ENCODE data around the gene ARFGAP3. TPM values are rescaled to one million over a fixed set of nuclear protein-coding genes. Genes with fewer than 3 reads are reported as not detected.

Gene ARFGAP3
- polyA plus RNA-seq, 1 of the 3 experiments (the other 2 are of a cell fraction): 12.6 TPM

DNA sequence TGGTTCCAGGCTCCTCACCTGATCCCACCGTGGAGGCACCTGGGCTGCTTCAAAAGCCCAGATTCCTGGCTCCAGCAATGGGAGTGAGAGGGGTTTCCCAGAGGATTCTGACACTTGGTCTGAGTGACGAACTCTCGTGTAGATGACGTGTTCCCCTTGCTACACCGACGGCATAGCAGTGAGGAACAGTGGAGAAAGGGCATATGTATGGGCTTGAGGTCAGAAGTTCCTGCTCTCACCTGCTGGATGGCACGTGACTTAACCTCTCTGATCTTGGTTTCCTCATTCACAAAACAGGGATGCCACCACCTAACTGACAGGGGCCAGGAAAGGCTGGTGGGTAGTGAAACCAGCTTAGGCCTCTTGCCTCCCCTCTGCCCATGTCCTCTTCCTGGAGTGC lies 30.0 kb upstream of the ARFGAP3 start:
- no peaks in the 10 kb centered on the region for H3K79me2 ChIP-seq (ENCODE audit: insufficient read depth)
- H3K9ac ChIP-seq: no peak overlapping the region
- no peak overlapping the region for H3K4me3 ChIP-seq (ENCODE audit: low read depth in 2 of 2, low read length in 1 of 2)
- no peak overlapping the region for H2AFZ ChIP-seq (ENCODE audit: low read depth)
- WGBS (ENCODE audit: low lambda C conversion rate): 80% methylated on average over 5 of the region's 7 CpGs
- H3K36me3 ChIP-seq (replicated peaks in 1 of 2; ENCODE audit: control insufficient read depth in 1 of 2, insufficient read depth in 2 of 2, low read length in 1 of 2): peaks cover 0 to 11% of the 10 kb centered on the region in 2 experiments
- H3K9me2 ChIP-seq: no peaks in the 10 kb centered on the region
- no peaks in the 10 kb centered on the region for H4K20me1 ChIP-seq (ENCODE audit: insufficient read depth)
- no peaks in the 10 kb centered on the region for H3K27me3 ChIP-seq (ENCODE audit: insufficient read depth)
- H3K9me3 ChIP-seq: no peaks in the 10 kb centered on the region
- no peaks in the 10 kb centered on the region for H3K4me1 ChIP-seq (ENCODE audit: control insufficient read depth in 1 of 2, insufficient read depth in 2 of 2, low read depth in 1 of 2, low read length in 1 of 2)
- no peak for DNase-seq
- no peaks in the 10 kb centered on the region for H3F3A ChIP-seq (replicated peaks; ENCODE audit: insufficient read depth)
- POLR2A ChIA-PET: no interaction called here
- no peak overlapping the region for H3K4me2 ChIP-seq
- CTCF ChIA-PET: no interaction called here
- no peak overlapping the region for H3K27ac ChIP-seq (ENCODE audit: low read depth in 2 of 2, low read length in 1 of 2)
- TF ChIP-seq, protein P1, sequence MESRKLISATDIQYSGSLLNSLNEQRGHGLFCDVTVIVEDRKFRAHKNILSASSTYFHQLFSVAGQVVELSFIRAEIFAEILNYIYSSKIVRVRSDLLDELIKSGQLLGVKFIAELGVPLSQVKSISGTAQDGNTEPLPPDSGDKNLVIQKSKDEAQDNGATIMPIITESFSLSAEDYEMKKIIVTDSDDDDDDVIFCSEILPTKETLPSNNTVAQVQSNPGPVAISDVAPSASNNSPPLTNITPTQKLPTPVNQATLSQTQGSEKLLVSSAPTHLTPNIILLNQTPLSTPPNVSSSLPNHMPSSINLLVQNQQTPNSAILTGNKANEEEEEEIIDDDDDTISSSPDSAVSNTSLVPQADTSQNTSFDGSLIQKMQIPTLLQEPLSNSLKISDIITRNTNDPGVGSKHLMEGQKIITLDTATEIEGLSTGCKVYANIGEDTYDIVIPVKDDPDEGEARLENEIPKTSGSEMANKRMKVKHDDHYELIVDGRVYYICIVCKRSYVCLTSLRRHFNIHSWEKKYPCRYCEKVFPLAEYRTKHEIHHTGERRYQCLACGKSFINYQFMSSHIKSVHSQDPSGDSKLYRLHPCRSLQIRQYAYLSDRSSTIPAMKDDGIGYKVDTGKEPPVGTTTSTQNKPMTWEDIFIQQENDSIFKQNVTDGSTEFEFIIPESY (IDR thresholded peaks at IDR 0.05; ENCODE audit: borderline replicate concordance, low read depth): no peak
- TF ChIP-seq, protein P2, sequence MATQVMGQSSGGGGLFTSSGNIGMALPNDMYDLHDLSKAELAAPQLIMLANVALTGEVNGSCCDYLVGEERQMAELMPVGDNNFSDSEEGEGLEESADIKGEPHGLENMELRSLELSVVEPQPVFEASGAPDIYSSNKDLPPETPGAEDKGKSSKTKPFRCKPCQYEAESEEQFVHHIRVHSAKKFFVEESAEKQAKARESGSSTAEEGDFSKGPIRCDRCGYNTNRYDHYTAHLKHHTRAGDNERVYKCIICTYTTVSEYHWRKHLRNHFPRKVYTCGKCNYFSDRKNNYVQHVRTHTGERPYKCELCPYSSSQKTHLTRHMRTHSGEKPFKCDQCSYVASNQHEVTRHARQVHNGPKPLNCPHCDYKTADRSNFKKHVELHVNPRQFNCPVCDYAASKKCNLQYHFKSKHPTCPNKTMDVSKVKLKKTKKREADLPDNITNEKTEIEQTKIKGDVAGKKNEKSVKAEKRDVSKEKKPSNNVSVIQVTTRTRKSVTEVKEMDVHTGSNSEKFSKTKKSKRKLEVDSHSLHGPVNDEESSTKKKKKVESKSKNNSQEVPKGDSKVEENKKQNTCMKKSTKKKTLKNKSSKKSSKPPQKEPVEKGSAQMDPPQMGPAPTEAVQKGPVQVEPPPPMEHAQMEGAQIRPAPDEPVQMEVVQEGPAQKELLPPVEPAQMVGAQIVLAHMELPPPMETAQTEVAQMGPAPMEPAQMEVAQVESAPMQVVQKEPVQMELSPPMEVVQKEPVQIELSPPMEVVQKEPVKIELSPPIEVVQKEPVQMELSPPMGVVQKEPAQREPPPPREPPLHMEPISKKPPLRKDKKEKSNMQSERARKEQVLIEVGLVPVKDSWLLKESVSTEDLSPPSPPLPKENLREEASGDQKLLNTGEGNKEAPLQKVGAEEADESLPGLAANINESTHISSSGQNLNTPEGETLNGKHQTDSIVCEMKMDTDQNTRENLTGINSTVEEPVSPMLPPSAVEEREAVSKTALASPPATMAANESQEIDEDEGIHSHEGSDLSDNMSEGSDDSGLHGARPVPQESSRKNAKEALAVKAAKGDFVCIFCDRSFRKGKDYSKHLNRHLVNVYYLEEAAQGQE (IDR thresholded peaks at IDR 0.05; ENCODE audit: low read depth, low read length): no peak
- TF ChIP-seq MEF2A (IDR thresholded peaks at IDR 0.05; ENCODE audit: borderline replicate concordance, low read depth): no peak
- TF ChIP-seq GABPA (IDR thresholded peaks at IDR 0.05; ENCODE audit: low read depth): no peak
- no peak for TF ChIP-seq RAD21 (IDR thresholded peaks at IDR 0.05; ENCODE audit: low read length)
- no peak for TF ChIP-seq ELF1 (IDR thresholded peaks at IDR 0.05)
- no peak for TF ChIP-seq POLR2AphosphoS5 (IDR thresholded peaks at IDR 0.05; ENCODE audit: low read depth, low read length)
- TF ChIP-seq FOXM1 (IDR thresholded peaks at IDR 0.05; ENCODE audit: low read depth): no peak
- no peak for TF ChIP-seq SIN3A (IDR thresholded peaks at IDR 0.05; ENCODE audit: borderline replicate concordance, low read depth, low read length)

DNA sequence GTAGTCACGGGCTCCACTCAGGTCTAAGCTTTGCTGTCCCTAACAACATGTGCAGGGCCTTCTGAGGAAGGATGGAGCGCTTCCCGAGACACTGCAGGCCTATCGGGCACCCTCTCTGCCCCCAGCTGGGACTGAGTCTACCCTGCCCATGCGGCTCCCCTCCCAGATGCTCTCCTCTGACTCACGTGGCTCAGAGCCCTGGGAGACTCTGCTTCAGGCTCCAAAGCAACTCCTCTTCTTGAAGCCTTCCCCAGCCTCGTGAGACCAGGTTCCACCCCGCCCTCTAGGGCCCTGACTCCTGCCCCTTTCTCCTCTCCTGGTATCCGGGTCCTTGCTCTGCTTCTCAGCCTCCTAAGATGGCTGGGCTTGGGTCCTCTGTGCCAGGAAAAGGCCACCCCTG lies 28.4 kb upstream of the ARFGAP3 start:
- no peaks in the 10 kb centered on the region for H3K9me2 ChIP-seq
- no peak overlapping the region for H3K9ac ChIP-seq
- TF ChIP-seq ELF1 (IDR thresholded peaks at IDR 0.05) (no peak), SMC3 (IDR thresholded peaks at IDR 0.05; ENCODE audit: low read depth, low read length) (no peak), CHD2 (IDR thresholded peaks at IDR 0.05; ENCODE audit: low read length, partially characterized antibody) (no peak)
- H2AFZ ChIP-seq (ENCODE audit: low read depth): no peak overlapping the region
- peaks cover 0 to 13% of the 10 kb centered on the region in 2 experiments for H3K36me3 ChIP-seq (replicated peaks in 1 of 2; ENCODE audit: control insufficient read depth in 1 of 2, insufficient read depth in 2 of 2, low read length in 1 of 2)
- CTCF ChIA-PET: interaction anchor here (0.6 to 1.9 kb wide), 2 partner anchors 18 to 226 kb away, joined by 3 to 5 read pairs; no protein-coding TSS in a partner anchor
- no peak overlapping the region for H3K4me3 ChIP-seq (ENCODE audit: low read depth in 2 of 2, low read length in 1 of 2)
- H3K79me2 ChIP-seq (ENCODE audit: insufficient read depth): no peaks in the 10 kb centered on the region
- H3K4me1 ChIP-seq (ENCODE audit: control insufficient read depth in 1 of 2, insufficient read depth in 2 of 2, low read depth in 1 of 2, low read length in 1 of 2): no peaks in the 10 kb centered on the region
- no peaks in the 10 kb centered on the region for H3K9me3 ChIP-seq
- POLR2A ChIA-PET: no interaction called here
- H3F3A ChIP-seq (replicated peaks; ENCODE audit: insufficient read depth): no peaks in the 10 kb centered on the region
- WGBS (ENCODE audit: low lambda C conversion rate): 97% methylated on average over 5 of the region's 9 CpGs
- DNase-seq: no peak
- no peaks in the 10 kb centered on the region for H4K20me1 ChIP-seq (ENCODE audit: insufficient read depth)
- no peak overlapping the region for H3K4me2 ChIP-seq
- no peaks in the 10 kb centered on the region for H3K27me3 ChIP-seq (ENCODE audit: insufficient read depth)
- no peak overlapping the region for H3K27ac ChIP-seq (ENCODE audit: low read depth in 2 of 2, low read length in 1 of 2)

All from SK-N-SH (cell line).